Brain microvascular endothelial cell (primary cell): ENCODE data around the gene PPP1R27.
A peak's percentile ranks its signal among the peaks of the same experiment; 100 is the strongest.

Experiments used
- DNase-seq: peaks from one replicate; pipeline ENCODE4 v3.0.0-alpha.2; 2020
- H3K27ac ChIP-seq: fragments of 250-450 bp; sonication (Bioruptor Pico); 2 replicates; pipeline ENCODE4 v1.5.1; 2020; ENCODE audit warnings: mild to moderate bottlenecking, moderate library complexity
- H3K27me3 ChIP-seq: fragments of 250-450 bp; sonication (Bioruptor Pico); replicated peaks from 2 replicates; pipeline ENCODE4 v1.5.1; 2020; ENCODE audit warnings: mild to moderate bottlenecking
- H3K36me3 ChIP-seq: fragments of 250-450 bp; sonication (Bioruptor Pico); replicated peaks from 2 replicates; pipeline ENCODE4 v1.5.1; 2020; ENCODE audit warnings: mild to moderate bottlenecking
- H3K4me3 ChIP-seq: 2 replicates; pipeline ENCODE4 v1.5.1; 2011; ENCODE audit warnings: low read depth, mild to moderate bottlenecking, control low read depth, low read length, moderate library complexity
- in situ Hi-C: cut with HindIII; loops from 2 replicates; pipeline ENCODE4 v1.10.0; 2017; ENCODE audit warnings: low sequenced_read_pairs, low pct_ligation_motif_present
- TF ChIP-seq, protein P1 (sequence below): IDR thresholded peaks from 2 replicates; pipeline ENCODE4 v1.5.1; 2011; ENCODE audit warnings: low read depth, mild to moderate bottlenecking, moderate library complexity, low read length, control low read depth, inconsistent platforms; ENCODE audit errors: missing control alignments

PPP1R27 gene

DNA sequence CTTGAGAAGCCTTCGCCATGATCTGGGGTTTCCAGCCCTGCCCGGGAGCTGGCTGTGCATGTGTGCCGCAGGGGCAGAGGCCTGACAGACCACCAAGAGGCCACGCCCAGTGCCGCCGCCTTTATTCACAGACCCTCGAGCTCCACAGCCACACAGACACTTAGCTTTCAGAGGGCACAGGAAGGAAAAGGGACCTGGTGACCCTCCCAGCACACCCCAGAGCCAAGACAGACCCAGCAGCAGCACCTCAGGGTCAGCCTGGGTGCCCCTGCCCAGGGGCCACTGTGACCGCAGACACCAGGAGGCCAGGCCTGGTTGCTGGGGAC, 12.6 kb downstream of the PPP1R27 start:
- Histone ChIP-seq H3K36me3 (peaks cover 6% of the 10 kb centered on the region), H3K27ac (no peak overlapping the region), H3K27me3 (no peaks in the 10 kb centered on the region), H3K4me3 (no peak overlapping the region)
- in situ Hi-C loops: no loop called here
- TF ChIP-seq, protein P1, sequence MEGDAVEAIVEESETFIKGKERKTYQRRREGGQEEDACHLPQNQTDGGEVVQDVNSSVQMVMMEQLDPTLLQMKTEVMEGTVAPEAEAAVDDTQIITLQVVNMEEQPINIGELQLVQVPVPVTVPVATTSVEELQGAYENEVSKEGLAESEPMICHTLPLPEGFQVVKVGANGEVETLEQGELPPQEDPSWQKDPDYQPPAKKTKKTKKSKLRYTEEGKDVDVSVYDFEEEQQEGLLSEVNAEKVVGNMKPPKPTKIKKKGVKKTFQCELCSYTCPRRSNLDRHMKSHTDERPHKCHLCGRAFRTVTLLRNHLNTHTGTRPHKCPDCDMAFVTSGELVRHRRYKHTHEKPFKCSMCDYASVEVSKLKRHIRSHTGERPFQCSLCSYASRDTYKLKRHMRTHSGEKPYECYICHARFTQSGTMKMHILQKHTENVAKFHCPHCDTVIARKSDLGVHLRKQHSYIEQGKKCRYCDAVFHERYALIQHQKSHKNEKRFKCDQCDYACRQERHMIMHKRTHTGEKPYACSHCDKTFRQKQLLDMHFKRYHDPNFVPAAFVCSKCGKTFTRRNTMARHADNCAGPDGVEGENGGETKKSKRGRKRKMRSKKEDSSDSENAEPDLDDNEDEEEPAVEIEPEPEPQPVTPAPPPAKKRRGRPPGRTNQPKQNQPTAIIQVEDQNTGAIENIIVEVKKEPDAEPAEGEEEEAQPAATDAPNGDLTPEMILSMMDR: no peak
- DNase-seq: no peak

DNA sequence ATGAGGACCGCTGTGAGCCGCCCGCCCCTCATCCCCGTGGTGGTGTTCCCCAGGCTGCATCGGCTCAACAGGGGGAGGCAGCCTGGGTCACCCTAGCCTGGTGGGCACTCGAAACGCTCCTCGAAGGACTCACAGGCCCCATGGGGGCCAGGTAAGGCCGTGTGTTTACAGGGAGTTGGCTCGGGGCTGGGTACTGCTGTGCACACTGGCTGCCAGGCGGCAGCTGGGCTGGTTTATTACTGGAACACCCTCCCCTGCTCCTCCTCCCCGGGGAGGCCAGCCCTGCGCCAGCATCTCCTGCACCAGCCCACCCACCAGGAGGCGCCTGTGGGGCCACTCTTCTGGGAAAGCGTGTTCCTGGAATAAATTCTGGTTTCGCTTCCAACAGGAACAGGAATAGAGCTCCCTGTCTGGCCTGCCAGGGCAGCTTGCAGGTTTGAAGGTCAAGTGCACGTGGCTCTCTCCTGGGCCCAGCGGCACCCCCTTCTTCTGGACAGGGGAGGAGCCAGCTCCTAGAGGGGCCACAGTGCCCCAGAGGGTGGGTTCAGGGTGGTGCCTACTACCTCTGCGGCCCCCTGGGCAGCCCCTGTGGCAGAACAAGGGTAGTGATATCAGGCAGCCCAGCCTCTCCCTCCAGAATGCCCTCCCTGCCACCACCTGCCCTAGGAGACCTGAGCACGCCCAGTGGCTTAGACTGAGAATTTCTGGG, 13.1 kb downstream of the PPP1R27 start:
- DNase-seq: peak; percentile 35
- Histone ChIP-seq H3K4me3 (no peak overlapping the region), H3K27ac (no peak overlapping the region), H3K27me3 (no peaks in the 10 kb centered on the region), H3K36me3 (peaks cover 6% of the 10 kb centered on the region)
- TF ChIP-seq, protein P1: peak; percentile 62
- in situ Hi-C loops: no loop called here

DNA sequence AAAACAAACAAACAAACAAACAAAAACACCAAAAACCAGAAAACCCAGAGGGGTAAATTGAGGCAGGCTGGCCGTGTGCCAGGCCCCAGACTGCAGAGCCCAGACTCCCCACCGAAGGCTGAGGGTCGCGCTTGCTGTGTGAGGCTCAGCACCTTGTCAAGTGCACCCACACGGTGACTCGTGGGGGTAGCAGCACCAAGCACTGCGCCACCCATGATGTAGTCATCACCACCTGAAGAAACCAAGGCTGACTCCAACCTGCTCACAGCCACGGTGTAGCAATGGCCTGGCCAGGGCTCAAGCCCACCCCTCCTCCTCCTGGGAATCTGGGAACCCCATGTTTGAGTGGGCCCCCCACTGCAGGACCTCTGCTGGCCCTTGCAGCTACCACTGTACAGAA, 13.7 kb downstream of the PPP1R27 start:
- in situ Hi-C loops: no loop called here
- Histone ChIP-seq H3K27ac (no peak overlapping the region), H3K27me3 (no peaks in the 10 kb centered on the region), H3K36me3 (peaks cover 6% of the 10 kb centered on the region), H3K4me3 (no peak overlapping the region)
- DNase-seq: no peak
- TF ChIP-seq, protein P1: no peak

DNA sequence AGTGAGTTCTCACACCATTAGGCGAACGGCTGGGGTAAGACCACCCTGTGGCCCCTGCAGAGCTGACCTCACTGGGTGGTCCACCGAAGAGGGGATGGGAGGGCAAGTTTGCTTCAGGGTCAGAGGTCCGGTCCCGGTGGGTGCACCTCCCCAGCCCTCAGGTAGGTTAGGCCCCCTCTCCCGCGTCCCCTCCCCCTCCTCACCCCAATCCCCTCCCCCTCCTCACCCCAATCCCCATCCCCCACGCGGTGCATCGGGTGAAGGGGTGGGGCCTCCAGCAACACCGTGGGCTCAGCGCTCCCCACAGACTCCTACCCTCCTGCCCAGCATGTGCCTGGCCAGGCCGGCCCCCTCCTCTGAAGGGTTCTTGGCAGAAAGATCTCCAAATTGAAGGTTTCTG, 15.1 kb downstream of the PPP1R27 start:
- no peak overlapping the region for H3K27ac ChIP-seq
- H3K27me3 ChIP-seq: no peaks in the 10 kb centered on the region
- in situ Hi-C loops: no loop called here
- H3K36me3 ChIP-seq: peaks cover 6% of the 10 kb centered on the region
- TF ChIP-seq, protein P1: no peak
- no peak overlapping the region for H3K4me3 ChIP-seq
- DNase-seq: no peak

DNA sequence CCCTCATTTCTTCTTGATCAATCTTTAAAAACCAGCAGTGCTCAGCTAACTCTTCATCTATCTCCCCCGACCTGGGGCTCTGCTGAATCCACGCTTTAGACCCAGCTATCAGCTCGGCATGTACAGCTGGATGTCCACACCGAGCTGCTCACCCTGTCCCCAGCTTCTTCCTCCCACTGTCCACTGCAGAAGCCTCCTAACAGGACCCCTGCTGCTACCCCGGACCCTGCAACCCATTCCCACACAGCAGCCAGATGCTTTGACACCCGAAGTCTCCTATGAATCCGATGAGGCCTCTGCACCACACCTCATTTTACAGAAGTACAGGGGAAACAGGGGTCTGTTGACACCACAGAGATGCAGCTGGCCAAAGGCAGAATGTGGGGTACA, 17.1 kb downstream of the PPP1R27 start:
- H3K4me3 ChIP-seq: no peak overlapping the region
- H3K27me3 ChIP-seq: no peaks in the 10 kb centered on the region
- no peak for DNase-seq
- in situ Hi-C loops: no loop called here
- TF ChIP-seq, protein P1: no peak
- H3K36me3 ChIP-seq: peaks cover 3% of the 10 kb centered on the region
- no peak overlapping the region for H3K27ac ChIP-seq

DNA sequence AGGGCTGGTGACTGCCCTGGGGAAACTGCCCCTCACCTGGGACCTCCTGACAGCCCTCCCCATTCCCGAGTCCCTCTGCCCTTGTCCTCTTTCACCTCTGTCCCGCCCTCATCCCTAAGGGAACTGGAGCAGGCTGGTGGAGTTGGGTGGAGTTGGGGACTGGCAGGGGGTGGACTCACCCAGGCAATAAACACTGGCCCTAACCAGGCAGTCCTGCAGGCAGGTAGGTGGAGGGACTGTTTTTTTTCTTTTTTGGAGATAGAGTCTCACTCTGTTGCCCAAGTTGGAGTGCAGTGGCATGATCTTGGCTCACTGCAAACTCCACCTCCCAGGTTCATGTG, 19.2 kb downstream of the PPP1R27 start:
- Histone ChIP-seq H3K27ac (no peak overlapping the region), H3K4me3 (no peak overlapping the region), H3K36me3 (no peaks in the 10 kb centered on the region), H3K27me3 (no peaks in the 10 kb centered on the region)
- in situ Hi-C loops: no loop called here
- no peak for DNase-seq
- TF ChIP-seq, protein P1: no peak
